Caco-2 (cell line): ENCODE results near the gene RNF123. TPM values are rescaled to one million over a fixed set of nuclear protein-coding genes. Genes with fewer than 3 reads are reported as not detected.

Experiments used
- BruUV-seq: library from RNA; stranded (reverse); fragments of 400-500 nt; replicated peaks from 2 replicates; lab custom pipeline; 2021; lab: Mats Ljungman, UMichigan
- CTCF ChIA-PET: fragments of 300-600 bp; sonication (Branson Sonifier 250); formaldehyde crosslinking; loops from one replicate; lab custom pipeline; 2022; ENCODE audit warnings: antibody characterized with exemption; lab: Charles Lee
- POLR2A ChIA-PET: fragments of 300-600 bp; sonication (Branson Sonifier 250); formaldehyde crosslinking; loops from one replicate; lab custom pipeline; 2022; ENCODE audit warnings: antibody characterized with exemption; lab: Charles Lee
- DNase-seq, 2 experiments: peaks; one replicate each; pipeline versions ENCODE4 v3.0.0 to v3.0.0-alpha.2; 2020 to 2022
- H3K27me3 ChIP-seq: replicated peaks from 2 replicates; pipeline ENCODE4 v1.6.0; 2011; ENCODE audit warnings: low read length; ENCODE audit not compliant: control insufficient read depth, insufficient read depth
- H3K36me3 ChIP-seq: 2 replicates; pipeline ENCODE4 v1.5.1; 2011; ENCODE audit warnings: low read length; ENCODE audit not compliant: control insufficient read depth, insufficient read depth
- H3K4me1 ChIP-seq: fragments of 250-450 bp; sonication (Bioruptor Pico); 2 replicates; pipeline ENCODE4 v1.5.1; 2020; ENCODE audit warnings: mild to moderate bottlenecking
- H3K4me3 ChIP-seq: 2 replicates; pipeline ENCODE4 v1.5.1; 2011; ENCODE audit warnings: low read depth, mild to moderate bottlenecking, control low read depth, low read length
- H3K9me3 ChIP-seq: fragments of 250-450 bp; sonication (Bioruptor Pico); 2 replicates; pipeline ENCODE4 v1.5.1; 2020; ENCODE audit warnings: mild to moderate bottlenecking, moderate library complexity
- H3K27ac Mint-ChIP-seq: one replicate; pipeline ENCODE4 v1.8.0; 2022; ENCODE audit warnings: mixed read lengths; ENCODE audit not compliant: unreplicated experiment
- H3K27me3 Mint-ChIP-seq: one replicate; pipeline ENCODE4 v1.8.0; 2022; ENCODE audit warnings: mixed read lengths; ENCODE audit not compliant: insufficient read depth, unreplicated experiment
- H3K36me3 Mint-ChIP-seq: one replicate; pipeline ENCODE4 v1.8.0; 2022; ENCODE audit warnings: mild to moderate bottlenecking, mixed read lengths; ENCODE audit not compliant: insufficient read depth, unreplicated experiment
- H3K4me1 Mint-ChIP-seq: one replicate; pipeline ENCODE4 v1.8.0; 2022; ENCODE audit warnings: low read depth, mixed read lengths; ENCODE audit not compliant: unreplicated experiment
- H3K4me3 Mint-ChIP-seq: one replicate; pipeline ENCODE4 v1.8.0; 2022; ENCODE audit warnings: mild to moderate bottlenecking, moderate library complexity, mixed read lengths; ENCODE audit not compliant: unreplicated experiment
- H3K9me3 Mint-ChIP-seq: one replicate; pipeline ENCODE4 v1.8.0; 2022; ENCODE audit warnings: mixed read lengths; ENCODE audit not compliant: unreplicated experiment
- CTCF ChIP-seq, 2 experiments: fragments of 200-600 bp in 1 of 2; IDR thresholded peaks; 1 replicate in 1 of 2; 2 replicates in 1 of 2; pipeline versions ENCODE4 v1.5.1 to v1.8.0; 2011 to 2022; ENCODE audit warnings: antibody characterized with exemption in 1 of 2, control low read depth in 1 of 2, inconsistent platforms in 1 of 2, low read depth in 1 of 2, low read length in 1 of 2, mild to moderate bottlenecking in 1 of 2, moderate library complexity in 1 of 2; ENCODE audit not compliant: insufficient read depth in 1 of 2, severe bottlenecking in 1 of 2, unreplicated experiment in 1 of 2
- intact Hi-C: fragments of 100-400 bp; cut with micrococcal nuclease; formaldehyde crosslinking; loops from one replicate; pipeline ENCODE4 v1.10.0; 2022; ENCODE audit not compliant: unreplicated experiment
- total RNA-seq: library from RNA; stranded (reverse); gene quantifications from 2 replicates; pipeline ENCODE4 v1.2.3, GENCODE V29; 2022

The RNF123 gene
- total RNA-seq, 1 experiment from 2014 or later: 45.2 TPM

- Mint-ChIP-seq H3K27me3 (no peaks in the 10 kb centered on the region), H3K4me3 (no peak overlapping the region), H3K36me3 (peaks cover 27% of the 10 kb centered on the region), H3K4me1 (peaks cover 6% of the 10 kb centered on the region), H3K9me3 (no peaks in the 10 kb centered on the region), H3K27ac (no peak overlapping the region)
- Histone ChIP-seq H3K9me3 (0 out of 2 replicates have a peak, but pooled peaks cover 3% of the 10 kb centered on the region), H3K4me1 (peaks cover 10% of the 10 kb centered on the region; the same call in 1 of the 2 replicates), H3K4me3 (no peak overlapping the region), H3K27me3 (no peaks in the 10 kb centered on the region), H3K36me3 (no peaks in the 10 kb centered on the region; the same call in 1 of the 2 replicates)
- BruUV-seq: no TSS peak
- no peak for DNase-seq
- CTCF ChIA-PET: no interaction called here
- intact Hi-C loops: no loop called here
- POLR2A ChIA-PET: no interaction called here
- no peak for TF ChIP-seq CTCF (IDR thresholded peaks at IDR 0.05; ENCODE audit: insufficient read depth in 1 of 2, low read depth in 1 of 2, low read length in 1 of 2, severe bottlenecking in 1 of 2, unreplicated experiment in 1 of 2)
These were observed 66.7 kb downstream of the RNF123 start for GRCh38 chr3:49756036-49756435.

- H3K27ac Mint-ChIP-seq: no peak overlapping the region
- ChIA-PET POLR2A (no interaction called here), CTCF (no interaction called here)
- intact Hi-C loops: no loop called here
- H3K36me3 Mint-ChIP-seq: peaks cover 27% of the 10 kb centered on the region
- BruUV-seq: no TSS peak
- peaks cover 6% of the 10 kb centered on the region for H3K4me1 Mint-ChIP-seq
- H3K27me3 ChIP-seq: no peaks in the 10 kb centered on the region
- H3K4me3 ChIP-seq: no peak overlapping the region
- H3K9me3 Mint-ChIP-seq: no peaks in the 10 kb centered on the region
- no peaks in the 10 kb centered on the region; the same call in 1 of the 2 replicates for H3K36me3 ChIP-seq
- H3K27me3 Mint-ChIP-seq: no peaks in the 10 kb centered on the region
- no peak for TF ChIP-seq CTCF (IDR thresholded peaks at IDR 0.05; ENCODE audit: insufficient read depth in 1 of 2, low read depth in 1 of 2, low read length in 1 of 2, severe bottlenecking in 1 of 2, unreplicated experiment in 1 of 2)
- no peak overlapping the region for H3K4me3 Mint-ChIP-seq
- no peaks in the 10 kb centered on the region; the same call in 1 of the 2 replicates for H3K4me1 ChIP-seq
- 0 out of 2 replicates have a peak, but pooled peaks cover 3% of the 10 kb centered on the region for H3K9me3 ChIP-seq
- no peak for DNase-seq
These were observed 67.8 kb downstream of the RNF123 start for GRCh38 chr3:49757197-49757596.

- Histone ChIP-seq H3K4me3 (no peak overlapping the region), H3K9me3 (0 out of 2 replicates have a peak, but pooled peaks cover 3% of the 10 kb centered on the region), H3K36me3 (no peaks in the 10 kb centered on the region), H3K27me3 (no peaks in the 10 kb centered on the region), H3K4me1 (no peaks in the 10 kb centered on the region)
- H3K4me3 Mint-ChIP-seq: no peak overlapping the region
- no peak for DNase-seq
- TF ChIP-seq CTCF (IDR thresholded peaks at IDR 0.05; ENCODE audit: insufficient read depth in 1 of 2, low read depth in 1 of 2, low read length in 1 of 2, severe bottlenecking in 1 of 2, unreplicated experiment in 1 of 2): no peak
- no peaks in the 10 kb centered on the region for H3K4me1 Mint-ChIP-seq
- ChIA-PET POLR2A (no interaction called here), CTCF (no interaction called here)
- BruUV-seq: TSS peak; percentile 8
- H3K36me3 Mint-ChIP-seq: peaks cover 19% of the 10 kb centered on the region
- no peaks in the 10 kb centered on the region for H3K9me3 Mint-ChIP-seq
- intact Hi-C loops: no loop called here
- H3K27ac Mint-ChIP-seq: no peak overlapping the region
- no peaks in the 10 kb centered on the region for H3K27me3 Mint-ChIP-seq
These were observed 69.9 kb downstream of the RNF123 start for GRCh38 chr3:49759226-49759625.
